HG03378 (cell line): ENCODE data around the gene NOCT.
"Not testable (repeated sequence)": the region's sequence is repeated elsewhere in the genome, so short reads cannot be mapped to it uniquely, and the experiment has no call there.

ENCODE experiments used
- ATAC-seq: cut with Tn5 transposase; IDR thresholded peaks from one replicate; pipeline ENCODE4 v1.9.1; 2021; ENCODE audit warnings: mild to moderate bottlenecking, moderate library complexity; ENCODE audit not compliant: unreplicated experiment

Gene NOCT

DNA sequence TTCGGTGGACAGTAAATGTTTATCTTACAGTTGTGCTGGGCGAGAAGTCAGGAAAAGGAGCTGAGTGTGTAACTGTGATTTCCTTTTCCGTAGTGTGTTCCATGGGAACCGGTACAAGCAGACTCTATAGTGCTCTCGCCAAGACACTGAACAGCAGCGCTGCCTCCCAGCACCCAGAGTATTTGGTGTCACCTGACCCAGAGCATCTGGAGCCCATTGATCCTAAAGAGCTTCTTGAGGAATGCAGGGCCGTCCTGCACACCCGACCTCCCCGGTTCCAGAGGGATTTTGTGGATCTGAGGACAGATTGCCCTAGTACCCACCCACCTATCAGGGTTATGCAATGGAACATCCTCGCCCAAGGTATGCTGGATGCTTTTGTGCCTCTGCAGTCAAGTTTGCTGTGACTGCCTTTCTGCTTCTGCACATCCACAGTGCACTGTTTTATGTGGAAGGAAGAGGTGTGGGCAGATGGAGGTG, 27.4 kb downstream of the NOCT start:
- ATAC-seq = no peak

- no peak for ATAC-seq
Observed at GRCh38 chr4:139044291-139044690, 28.7 kb downstream of the NOCT start.

DNA sequence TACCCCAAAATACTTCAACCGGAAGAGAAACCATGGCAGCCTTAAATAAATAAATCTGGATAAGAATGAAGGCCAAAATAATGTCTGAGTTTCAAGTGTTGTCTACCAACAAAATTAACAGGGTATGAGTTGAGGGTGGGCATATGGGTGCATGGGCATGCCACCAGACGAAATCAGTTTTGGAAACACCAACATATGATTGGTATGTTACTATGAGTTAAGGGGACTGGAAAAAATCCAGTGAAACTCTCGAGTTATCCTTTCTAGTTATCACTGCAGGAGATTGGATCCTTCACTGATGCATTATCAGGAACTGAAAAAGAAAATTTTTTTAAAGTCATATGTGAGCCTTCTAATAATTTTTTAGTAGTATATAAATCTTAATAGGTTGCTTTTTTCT, 32.4 kb downstream of the NOCT start:
- ATAC-seq = no peak

GRCh38 chr4:139050446-139050845, 34.9 kb downstream of the NOCT start:
- ATAC-seq = no peak

DNA sequence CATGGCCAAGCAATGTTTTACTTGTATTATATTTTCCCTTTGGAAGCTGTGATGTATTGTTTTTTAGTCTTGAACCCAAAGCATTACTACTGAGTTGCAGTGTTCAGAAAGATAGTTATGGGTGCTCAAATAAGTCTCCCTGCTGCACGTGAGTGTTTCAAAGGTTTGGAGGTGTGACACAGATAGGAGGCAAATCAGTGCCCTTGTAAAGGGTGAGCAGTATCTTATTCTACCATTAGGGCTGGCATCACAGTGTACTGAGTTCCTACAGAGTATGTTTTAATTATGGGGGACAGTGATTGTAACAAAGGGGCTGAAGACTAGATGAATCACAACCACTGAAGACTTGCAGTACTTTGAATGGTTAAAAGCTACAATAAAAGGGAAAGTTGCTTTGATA, 38.3 kb downstream of the NOCT start:
- ATAC-seq = no peak

DNA sequence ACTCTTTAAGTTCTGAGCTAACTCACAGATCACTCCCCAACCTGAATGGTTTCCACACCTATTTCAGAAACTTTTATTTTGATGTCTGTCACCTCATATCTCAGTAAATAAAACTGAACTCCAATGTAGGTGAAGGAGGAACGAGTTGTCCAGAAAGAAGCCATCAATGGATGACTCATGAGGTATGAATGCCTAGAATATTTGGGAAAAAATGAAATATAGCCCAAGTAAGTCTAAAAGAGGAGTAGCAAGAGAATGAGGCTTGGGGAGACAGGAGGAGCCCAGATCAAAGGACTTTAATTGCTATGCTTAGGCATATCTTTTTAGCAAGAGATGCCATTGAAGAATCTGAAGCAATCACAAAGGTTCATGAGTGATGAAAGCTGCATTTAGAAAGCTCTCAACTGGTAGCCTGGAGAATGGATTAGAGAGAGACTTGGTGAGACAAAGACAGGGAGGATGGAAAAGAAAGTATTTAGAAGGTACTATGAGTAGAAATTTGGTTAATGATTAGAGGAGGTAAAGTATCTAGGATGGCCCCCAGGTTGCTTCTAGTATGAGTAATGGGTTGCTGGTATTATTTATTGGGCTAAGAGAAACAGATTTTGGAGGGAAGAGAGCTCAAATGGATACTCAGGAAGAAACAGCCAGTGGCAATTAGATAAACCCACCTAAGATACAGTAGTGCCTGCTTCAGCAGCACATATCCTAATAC, 39.4 kb downstream of the NOCT start:
- no peak for ATAC-seq

DNA sequence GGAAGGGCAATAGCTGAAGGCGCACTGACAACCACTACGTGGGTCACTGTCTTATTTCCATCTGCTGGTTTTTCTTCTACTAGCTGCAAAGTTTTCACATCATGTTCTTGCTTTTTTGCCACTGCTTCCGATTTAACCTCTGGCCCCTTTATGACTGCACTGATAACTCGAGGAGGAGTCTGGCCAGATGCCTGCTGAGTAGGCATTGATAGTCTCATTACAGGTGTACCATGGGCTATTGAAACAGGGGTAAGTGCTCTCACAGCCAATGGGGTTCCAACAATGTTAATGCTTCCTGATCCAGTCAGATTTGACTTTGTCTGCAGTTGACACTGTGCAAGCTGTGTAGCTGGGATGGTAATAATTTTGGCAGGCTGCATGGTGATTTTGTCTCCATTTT, 43.4 kb downstream of the NOCT start:
- not testable (repeated sequence) for ATAC-seq

DNA sequence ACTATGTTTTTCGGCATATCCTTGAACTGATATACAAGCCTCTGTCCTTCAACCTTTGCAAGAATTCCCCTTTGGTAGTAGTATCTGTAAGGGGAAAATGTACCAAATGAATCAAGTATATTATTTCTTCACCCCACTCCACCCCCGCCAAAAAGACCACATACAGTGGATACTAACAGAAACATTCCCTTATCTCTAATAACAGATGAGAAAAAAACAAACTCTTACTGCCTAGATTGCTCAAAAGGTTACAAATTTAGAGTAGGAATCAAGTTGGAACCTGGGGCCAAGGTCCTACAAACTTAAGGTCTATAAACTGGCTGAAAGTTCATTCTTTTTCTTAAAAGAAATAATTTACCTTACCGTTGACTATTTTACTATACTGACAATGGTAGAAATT, 45.0 kb downstream of the NOCT start:
- no peak for ATAC-seq

GRCh38 chr4:139076016-139076744, 60.6 kb downstream of the NOCT start:
- ATAC-seq = no peak

GRCh38 chr4:139077567-139078355, 62.2 kb downstream of the NOCT start:
- no peak for ATAC-seq

DNA sequence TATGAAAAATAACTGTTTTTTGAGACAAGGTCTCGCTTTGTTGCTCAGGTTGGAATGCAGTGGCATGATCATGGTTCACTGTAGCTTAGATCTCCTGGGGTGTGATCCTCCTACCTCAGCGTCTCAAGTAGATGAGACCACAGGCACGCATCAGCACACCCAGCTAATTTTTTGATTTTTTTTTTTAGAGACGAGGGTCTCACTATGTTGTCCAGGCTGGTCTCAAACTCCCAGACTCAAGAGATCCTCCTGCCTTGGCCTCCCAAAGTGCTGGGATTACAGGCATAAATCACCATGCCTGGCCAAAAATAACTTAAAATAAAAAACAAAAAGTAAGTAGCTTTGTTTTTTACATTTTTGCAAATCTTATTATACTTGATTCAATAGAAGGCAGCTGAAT, 63.3 kb downstream of the NOCT start:
- no peak for ATAC-seq

DNA sequence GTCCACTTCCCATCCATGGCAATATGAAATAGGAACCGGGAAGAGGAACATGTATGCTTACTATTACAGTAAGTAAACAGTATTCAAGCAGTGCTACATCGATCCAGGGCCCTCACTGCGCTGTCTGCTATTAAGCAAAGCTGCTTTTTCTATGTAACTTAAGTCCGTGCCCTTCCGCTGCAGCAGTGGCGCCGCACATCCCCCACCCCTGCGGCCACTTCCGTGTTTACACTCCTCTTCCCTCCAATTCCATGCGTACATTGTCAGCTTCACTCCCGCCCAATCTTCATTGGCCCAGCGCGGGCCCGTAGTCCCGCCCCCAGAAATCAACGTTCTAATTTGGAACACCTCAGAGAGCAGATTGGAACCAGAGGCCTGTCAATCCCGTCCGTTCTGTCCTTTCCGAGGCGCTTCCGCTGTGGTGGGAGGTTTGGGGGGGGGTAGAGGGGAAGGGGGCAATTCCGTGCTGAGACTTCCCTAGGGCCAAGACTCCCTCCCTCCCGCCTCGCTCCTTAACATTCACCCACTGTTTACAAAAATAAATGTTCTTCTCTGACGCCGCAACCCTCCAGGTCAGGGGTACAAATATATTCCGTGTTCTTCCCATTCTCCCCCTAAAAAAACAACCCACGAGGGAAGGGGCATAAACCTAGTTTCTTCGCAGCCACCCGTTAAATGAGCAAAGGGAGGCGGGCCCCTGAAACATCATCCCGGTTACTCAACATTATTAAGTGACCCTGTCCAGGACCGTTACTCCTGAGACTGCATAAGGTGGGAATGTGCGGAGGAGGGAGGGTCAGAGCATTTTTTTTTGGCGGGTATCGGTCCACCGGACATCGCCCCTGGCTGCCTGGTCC, 67.4 kb downstream of the NOCT start:
- peak; percentile 94 for ATAC-seq

- peak; percentile 27 for ATAC-seq
Observed at GRCh38 chr4:139083607-139083955, 68.0 kb downstream of the NOCT start.

DNA sequence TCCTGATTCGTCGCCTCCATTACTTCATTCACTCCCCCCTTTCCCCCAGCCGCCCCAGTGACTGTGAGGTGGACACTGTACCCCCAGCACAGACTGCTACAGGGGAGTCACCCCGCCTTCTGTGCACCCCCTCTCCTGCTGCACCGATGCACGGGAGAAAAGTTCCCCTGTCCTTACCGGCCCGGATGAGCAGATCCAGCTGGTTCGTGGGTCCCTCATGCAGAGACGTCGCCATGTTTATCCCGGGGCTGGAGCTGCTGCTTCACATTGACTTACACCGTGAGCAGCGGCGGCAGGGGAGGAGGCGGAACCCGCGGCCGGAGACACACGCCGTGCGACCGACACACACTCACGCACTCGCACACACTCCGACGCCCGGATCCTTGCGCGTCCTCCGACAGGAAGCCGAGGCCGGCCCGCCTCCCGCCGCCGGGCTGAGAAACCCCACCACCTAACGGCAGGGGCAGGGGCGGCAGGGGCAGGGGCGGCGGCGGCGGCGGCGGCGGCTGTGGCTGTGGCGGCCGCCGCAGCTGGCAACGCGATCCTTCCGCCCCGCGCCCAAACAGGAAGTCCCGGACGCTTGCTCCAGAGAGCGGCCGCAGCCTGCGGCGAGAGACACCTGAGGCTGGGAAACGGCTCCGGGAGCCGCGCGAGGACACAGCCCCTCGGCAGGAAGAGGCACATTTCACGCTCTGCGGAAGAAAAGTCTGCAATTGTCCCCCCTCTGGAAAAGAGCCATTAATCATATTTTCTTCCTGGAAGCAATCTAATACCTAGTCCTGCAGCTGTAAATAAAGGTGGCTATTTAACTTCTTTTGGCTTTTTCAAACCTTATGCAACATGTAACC, 68.6 kb downstream of the NOCT start:
- ATAC-seq = peak; percentile 40

DNA sequence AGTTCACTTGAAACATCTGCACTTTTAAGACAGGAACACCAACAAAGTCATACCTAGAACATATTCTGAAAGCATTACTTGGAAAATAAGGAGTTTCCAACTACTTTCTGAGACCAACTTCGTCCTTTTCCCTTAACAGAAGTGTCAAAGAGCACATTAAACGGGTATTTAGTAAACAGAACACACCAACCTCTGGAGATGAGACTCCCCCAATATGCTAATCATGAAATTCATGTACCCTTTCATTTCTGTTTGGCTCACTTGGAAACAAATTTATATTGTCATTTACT, 69.2 kb downstream of the NOCT start:
- ATAC-seq = no peak

GRCh38 chr4:139085141-139085540, 69.6 kb downstream of the NOCT start:
- no peak for ATAC-seq

DNA sequence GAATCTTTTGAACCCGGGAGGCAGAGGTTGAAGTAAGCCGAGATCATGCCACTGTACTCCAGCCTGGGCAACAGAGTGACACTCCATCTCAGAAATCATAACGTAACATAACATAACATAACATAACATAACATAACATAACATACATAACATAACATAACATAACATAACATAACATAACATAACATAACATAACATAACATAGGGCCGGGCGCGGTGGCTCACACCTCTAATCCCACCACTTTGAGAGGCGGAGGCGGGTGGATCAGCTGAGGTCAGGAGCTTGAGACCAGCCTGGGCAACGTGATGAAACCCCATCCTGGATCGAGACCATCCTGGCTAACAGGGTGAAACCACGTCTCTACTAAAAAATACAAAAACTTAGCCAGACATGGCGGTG, 76.7 kb downstream of the NOCT start:
- no peak for ATAC-seq
